CD4-positive, alpha-beta T cell treated with Interleukin-6 at 100 ng/mL for 8 hours (primary cell): ENCODE data around the gene PEX5L.
"Not testable (repeated sequence)": the region's sequence is repeated elsewhere in the genome, so short reads cannot be mapped to it uniquely, and the experiment has no call there.

ENCODE experiments used
- DNase-seq: peaks from one replicate; pipeline ENCODE4 v3.0.0-alpha.2; 2020; ENCODE audit warnings: mixed read lengths, low spot score

Gene PEX5L

GRCh38 chr3:180036671-180037455, at the start of gene PEX5L:
Gene PEX5L, minus strand, starts transcription at chr3:180036937. Its CDS starts 338 bp downstream, at chr3:180036599.
- DNase-seq, result no peak

GRCh38 chr3:180085122-180085710, 48.5 kb upstream of the PEX5L start:
- DNase-seq, result no peak

GRCh38 chr3:180082699-180083098, 46.0 kb upstream of the PEX5L start:
- DNase-seq, result no peak

- DNase-seq, result no peak
These were observed 41.9 kb upstream of the PEX5L start for GRCh38 chr3:180078592-180078991.

GRCh38 chr3:180073561-180073960, 36.8 kb upstream of the PEX5L start:
- DNase-seq, result no peak

GRCh38 chr3:180072786-180073185, 36.0 kb upstream of the PEX5L start:
- DNase-seq, result no peak

- no peak for DNase-seq
These were observed 34.2 kb upstream of the PEX5L start for GRCh38 chr3:180070925-180071324.

GRCh38 chr3:180068023-180068422, 31.3 kb upstream of the PEX5L start:
- no peak for DNase-seq

GRCh38 chr3:180066598-180066997, 29.9 kb upstream of the PEX5L start:
- no peak for DNase-seq

- no peak for DNase-seq
These were observed 27.0 kb upstream of the PEX5L start for GRCh38 chr3:180063783-180064182.

GRCh38 chr3:180062771-180063170, 26.0 kb upstream of the PEX5L start:
- no peak for DNase-seq

- no peak for DNase-seq
These were observed 22.6 kb upstream of the PEX5L start for GRCh38 chr3:180059356-180059755.

GRCh38 chr3:180058238-180058637, 21.5 kb upstream of the PEX5L start:
- DNase-seq, result no peak

GRCh38 chr3:180055656-180056055, 18.9 kb upstream of the PEX5L start:
- DNase-seq, result not testable (repeated sequence)

GRCh38 chr3:180049391-180049790, 12.7 kb upstream of the PEX5L start:
- no peak for DNase-seq

- DNase-seq, result no peak
These were observed 12.1 kb upstream of the PEX5L start for GRCh38 chr3:180048840-180049239.

- DNase-seq, result no peak
These were observed 11.4 kb upstream of the PEX5L start for GRCh38 chr3:180048103-180048502.

GRCh38 chr3:180040966-180041365, 4.2 kb upstream of the PEX5L start:
- DNase-seq, result no peak

- no peak for DNase-seq
These were observed 556 bp downstream of the PEX5L start for GRCh38 chr3:180036092-180036670.

GRCh38 chr3:180026997-180027396, 9.7 kb downstream of the PEX5L start:
- no peak for DNase-seq

GRCh38 chr3:180018543-180018942, 18.2 kb downstream of the PEX5L start:
- no peak for DNase-seq

GRCh38 chr3:180017846-180018245, 18.9 kb downstream of the PEX5L start:
- DNase-seq, result no peak

- no peak for DNase-seq
These were observed 24.8 kb downstream of the PEX5L start for GRCh38 chr3:180011927-180012326.
